Neuronal stem cell (in vitro differentiated cells): ENCODE data around the gene GRIP1.

Experiments used
- DNase-seq: peaks from one replicate; pipeline ENCODE4 v3.0.0-alpha.2; 2013; ENCODE audit warnings: low spot score
- H2AFZ ChIP-seq: one replicate; pipeline ENCODE4 v1.6.1; 2013; ENCODE audit warnings: mild to moderate bottlenecking, low read length, inconsistent platforms
- H2AK5ac ChIP-seq: 2 replicates; pipeline ENCODE4 v1.6.1; 2013; ENCODE audit warnings: low read depth, mild to moderate bottlenecking, inconsistent platforms, low read length, moderate library complexity, mixed read lengths
- H2BK120ac ChIP-seq: 2 replicates; pipeline ENCODE4 v1.6.1; 2013; ENCODE audit warnings: low read depth, mild to moderate bottlenecking, inconsistent platforms, low read length, moderate library complexity, mixed read lengths
- H2BK12ac ChIP-seq: one replicate; pipeline ENCODE4 v1.6.1; 2013; ENCODE audit warnings: low read length, inconsistent platforms
- H2BK15ac ChIP-seq: 2 replicates; pipeline ENCODE4 v1.6.1; 2013; ENCODE audit warnings: mild to moderate bottlenecking, low read length, inconsistent platforms, mixed read lengths
- H2BK5ac ChIP-seq: one replicate; pipeline ENCODE4 v1.6.1; 2013; ENCODE audit warnings: inconsistent platforms, mild to moderate bottlenecking, low read length, moderate library complexity
- H3K14ac ChIP-seq: one replicate; pipeline ENCODE4 v1.6.1; 2013; ENCODE audit warnings: low read length, inconsistent platforms
- H3K18ac ChIP-seq: 2 replicates; pipeline ENCODE4 v1.6.1; 2013; ENCODE audit warnings: low read length, inconsistent platforms
- H3K23ac ChIP-seq: 2 replicates; pipeline ENCODE4 v1.6.1; 2013; ENCODE audit warnings: low read depth, mild to moderate bottlenecking, mixed read lengths, low read length, inconsistent platforms; ENCODE audit not compliant: poor library complexity
- H3K27ac ChIP-seq: replicated peaks from 3 replicates; pipeline ENCODE4 v1.5.1; 2013; ENCODE audit warnings: low read length, inconsistent platforms
- H3K27me3 ChIP-seq, 3 experiments: 2 replicates each; pipeline ENCODE4 v1.6.1; 2013; ENCODE audit warnings: low read length in 3 of 3, mild to moderate bottlenecking in 2 of 3, inconsistent platforms in 1 of 3, low read depth in 1 of 3, mixed read lengths in 1 of 3, moderate library complexity in 1 of 3; ENCODE audit not compliant: control insufficient read depth in 3 of 3, insufficient read depth in 3 of 3
- H3K36me3 ChIP-seq, 2 donors: replicated peaks in 1 of 2; 2 replicates each; pipeline ENCODE4 v1.6.1; 2013; ENCODE audit warnings: low read length in 2 of 2; ENCODE audit not compliant: control insufficient read depth in 2 of 2, insufficient read depth in 2 of 2
- H3K4ac ChIP-seq: 2 replicates; pipeline ENCODE4 v1.6.1; 2013; ENCODE audit warnings: inconsistent platforms, mild to moderate bottlenecking, low read length, moderate library complexity
- H3K4me1 ChIP-seq, 2 donors: 1 replicate in 1 of 2; 2 replicates in 1 of 2; pipeline ENCODE4 v1.6.1; 2013; ENCODE audit warnings: low read length in 2 of 2, low read depth in 1 of 2; ENCODE audit not compliant: control insufficient read depth in 2 of 2, insufficient read depth in 1 of 2
- H3K4me2 ChIP-seq: one replicate; pipeline ENCODE4 v1.6.1; 2013; ENCODE audit warnings: mild to moderate bottlenecking, low read length, inconsistent platforms; ENCODE audit not compliant: insufficient read depth, poor library complexity, severe bottlenecking
- H3K4me3 ChIP-seq, 2 donors: 2 replicates each; pipeline ENCODE4 v1.5.1; 2013; ENCODE audit warnings: low read length in 2 of 2, mild to moderate bottlenecking in 2 of 2, inconsistent platforms in 1 of 2, moderate library complexity in 1 of 2
- H3K79me1 ChIP-seq: one replicate; pipeline ENCODE4 v1.6.1; 2013; ENCODE audit warnings: low read depth, mild to moderate bottlenecking, inconsistent platforms, low read length, moderate library complexity
- H3K9ac ChIP-seq: one replicate; pipeline ENCODE4 v1.6.1; 2013; ENCODE audit warnings: mild to moderate bottlenecking, low read depth, low read length, inconsistent platforms; ENCODE audit not compliant: poor library complexity
- H3K9me3 ChIP-seq, 2 donors: replicated peaks in 1 of 2; 2 replicates each; pipeline versions ENCODE3 to v1.6.1; 2013; ENCODE audit warnings: low read length in 2 of 2, mild to moderate bottlenecking in 2 of 2, inconsistent platforms in 1 of 2, low read depth in 1 of 2, mixed read lengths in 1 of 2, moderate library complexity in 1 of 2; ENCODE audit not compliant: control insufficient read depth in 2 of 2, insufficient read depth in 1 of 2
- H4K8ac ChIP-seq: one replicate; pipeline ENCODE4 v1.6.1; 2013; ENCODE audit warnings: low read depth, mild to moderate bottlenecking, inconsistent platforms, low read length, moderate library complexity
- H4K91ac ChIP-seq: one replicate; pipeline ENCODE4 v1.6.1; 2013; ENCODE audit warnings: low read length, low read depth, mild to moderate bottlenecking, inconsistent platforms; ENCODE audit not compliant: poor library complexity
- WGBS, 2 donors: extraction: QIAGEN DNeasy Blood & Tissue Kit; methylation state at CpG; one replicate each; pipeline ENCODE4 v1.1.7; 2013; ENCODE audit warnings: missing lambda C conversion rate in 2 of 2, mixed read lengths in 1 of 2; ENCODE audit not compliant: insufficient read length in 2 of 2, insufficient replicate concordance in 1 of 2; ENCODE audit errors: extremely low coverage in 2 of 2; 5-methylcytosine and 5-hydroxymethylcytosine counted together

The GRIP1 gene

GRCh38 chr12:66541426-66541825, 137.4 kb downstream of the GRIP1 start:
- H4K91ac ChIP-seq, result no peak overlapping the region
- peaks cover 0 to 1% of the 10 kb centered on the region in 2 donors for H3K36me3 ChIP-seq
- peaks cover 0 to 2% of the 10 kb centered on the region in 2 donors for H3K4me1 ChIP-seq
- no peak overlapping the region for H2BK15ac ChIP-seq
- no peak overlapping the region for H3K4me3 ChIP-seq
- no peak overlapping the region for H3K14ac ChIP-seq
- no peak overlapping the region for H3K27ac ChIP-seq
- no CpG with 5 or more reads among the region's 1 CpG for WGBS, 2 donors
- no peaks in the 10 kb centered on the region for H3K79me1 ChIP-seq
- no peak overlapping the region for H3K4me2 ChIP-seq
- no peak overlapping the region for H2BK5ac ChIP-seq
- no peak overlapping the region for H2BK12ac ChIP-seq
- H3K4ac ChIP-seq, result no peak overlapping the region
- H3K18ac ChIP-seq, result no peak overlapping the region
- H3K23ac ChIP-seq, result no peak overlapping the region
- no peak for DNase-seq
- no peak overlapping the region for H2AK5ac ChIP-seq
- no peak overlapping the region for H2AFZ ChIP-seq
- no peak overlapping the region for H2BK120ac ChIP-seq
- H3K9me3 ChIP-seq, result no peaks in the 10 kb centered on the region
- H3K27me3 ChIP-seq, result no peaks in the 10 kb centered on the region
- H4K8ac ChIP-seq, result no peak overlapping the region
- H3K9ac ChIP-seq, result no peak overlapping the region

- Histone ChIP-seq H3K79me1 (no peaks in the 10 kb centered on the region), H3K36me3 (peaks cover 0 to 1% of the 10 kb centered on the region in 2 donors), H3K23ac (no peak overlapping the region), H3K9ac (no peak overlapping the region), H3K4me1 (peaks cover 0 to 2% of the 10 kb centered on the region in 2 donors), H2BK120ac (no peak overlapping the region), H3K4me2 (no peak overlapping the region), H2AK5ac (no peak overlapping the region), H4K91ac (no peak overlapping the region), H2AFZ (no peak overlapping the region), H2BK5ac (no peak overlapping the region), H3K18ac (no peak overlapping the region), H3K4me3 (no peak overlapping the region), H3K27ac (no peak overlapping the region), H2BK12ac (no peak overlapping the region), H3K14ac (no peak overlapping the region), H3K4ac (no peak overlapping the region), H2BK15ac (no peak overlapping the region), H3K9me3 (no peaks in the 10 kb centered on the region), H3K27me3 (no peaks in the 10 kb centered on the region), H4K8ac (no peak overlapping the region)
- DNase-seq, result no peak
These were observed 139.4 kb downstream of the GRIP1 start for GRCh38 chr12:66539431-66539830.

- Histone ChIP-seq H3K79me1 (no peaks in the 10 kb centered on the region), H3K27ac (no peak overlapping the region), H3K18ac (no peak overlapping the region), H2BK5ac (no peak overlapping the region), H3K9me3 (no peaks in the 10 kb centered on the region), H3K9ac (no peak overlapping the region), H3K27me3 (no peaks in the 10 kb centered on the region), H4K8ac (no peak overlapping the region), H4K91ac (no peak overlapping the region), H3K4ac (no peak overlapping the region), H3K4me1 (peaks cover 0 to 2% of the 10 kb centered on the region in 2 donors), H3K4me2 (no peak overlapping the region), H2AK5ac (no peak overlapping the region), H2BK120ac (no peak overlapping the region), H3K23ac (no peak overlapping the region), H2AFZ (no peak overlapping the region), H3K4me3 (no peak overlapping the region), H3K36me3 (peaks cover 0 to 1% of the 10 kb centered on the region in 2 donors), H3K14ac (no peak overlapping the region), H2BK12ac (no peak overlapping the region), H2BK15ac (no peak overlapping the region)
- no CpG with 5 or more reads among the region's 4 CpGs for WGBS, 2 donors
- no peak for DNase-seq
These were observed 139.9 kb downstream of the GRIP1 start for GRCh38 chr12:66538970-66539369.

GRCh38 chr12:66537876-66538275, 141.0 kb downstream of the GRIP1 start:
- Histone ChIP-seq H3K27me3 (no peaks in the 10 kb centered on the region), H3K18ac (no peak overlapping the region), H2BK5ac (no peak overlapping the region), H2BK12ac (no peak overlapping the region), H3K4me3 (no peak overlapping the region), H2AK5ac (no peak overlapping the region), H3K36me3 (peaks cover 0 to 1% of the 10 kb centered on the region in 2 donors), H3K4ac (no peak overlapping the region), H4K8ac (no peak overlapping the region), H2BK15ac (no peak overlapping the region), H3K27ac (no peak overlapping the region), H3K9ac (no peak overlapping the region), H3K79me1 (no peaks in the 10 kb centered on the region), H3K4me2 (no peak overlapping the region), H3K4me1 (peaks cover 0 to 2% of the 10 kb centered on the region in 2 donors), H3K9me3 (no peaks in the 10 kb centered on the region), H3K14ac (no peak overlapping the region), H2AFZ (no peak overlapping the region), H3K23ac (no peak overlapping the region), H4K91ac (no peak overlapping the region), H2BK120ac (no peak overlapping the region)
- no peak for DNase-seq
- WGBS, 2 donors, result no CpG with 5 or more reads among the region's 3 CpGs
